GM18507 (cell line): Measurements from ENCODE around the gene DOCK10.

ENCODE experiments used
- DNase-seq: peaks from one replicate; pipeline ENCODE4 v3.0.0; 2011; ENCODE audit warnings: low read depth; ENCODE audit not compliant: insufficient read length; ENCODE audit errors: extremely low spot score
- FAIRE-seq: peaks from 2 replicates; lab custom pipeline; 2011; peaks lifted over from hg19 to GRCh38; lab: Jason Lieb, UNC

The DOCK10 gene

GRCh38 chr2:224816816-224817215, 225.5 kb downstream of the DOCK10 start:
- DNase-seq (no peak), FAIRE-seq (no peak)

GRCh38 chr2:224813578-224813977, 228.7 kb downstream of the DOCK10 start:
- FAIRE-seq (no peak), DNase-seq (no peak)

- DNase-seq = no peak
- no peak for FAIRE-seq
Measured at GRCh38 chr2:224807153-224807964, 234.9 kb downstream of the DOCK10 start.

- DNase-seq = no peak
- FAIRE-seq = no peak
Measured at GRCh38 chr2:224803930-224804329, 238.3 kb downstream of the DOCK10 start.

- no peak for FAIRE-seq
Measured at GRCh38 chr2:224802407-224802806, 239.9 kb downstream of the DOCK10 start.

GRCh38 chr2:224801360-224801759, 240.9 kb downstream of the DOCK10 start:
- DNase-seq = no peak
- no peak for FAIRE-seq

More at GRCh38 chr2:224802407-224802806, 239.9 kb downstream of the DOCK10 start:
- no peak for DNase-seq

GRCh38 chr2:224799691-224800090, 242.6 kb downstream of the DOCK10 start:
- FAIRE-seq (no peak), DNase-seq (no peak)

GRCh38 chr2:224798180-224798579, 244.1 kb downstream of the DOCK10 start:
- FAIRE-seq (no peak), DNase-seq (no peak)

- no peak for DNase-seq
- no peak for FAIRE-seq
Measured at GRCh38 chr2:224796695-224797305, 245.5 kb downstream of the DOCK10 start.

- FAIRE-seq = no peak
Measured at GRCh38 chr2:224793946-224794345, 248.3 kb downstream of the DOCK10 start.

GRCh38 chr2:224786848-224787247, 255.4 kb downstream of the DOCK10 start:
- DNase-seq = no peak
- FAIRE-seq = no peak

More at GRCh38 chr2:224793946-224794345, 248.3 kb downstream of the DOCK10 start:
- no peak for DNase-seq

- FAIRE-seq (peak; percentile 48), DNase-seq (no peak)
Measured at GRCh38 chr2:224781400-224781799, 260.9 kb downstream of the DOCK10 start.

- FAIRE-seq (no peak), DNase-seq (no peak)
Measured at GRCh38 chr2:224780823-224781222, 261.4 kb downstream of the DOCK10 start.

GRCh38 chr2:224780106-224780505, 262.2 kb downstream of the DOCK10 start:
- no peak for FAIRE-seq
- DNase-seq = no peak

- DNase-seq (peak; percentile 17), FAIRE-seq (peak; percentile 79)
Measured at GRCh38 chr2:224778474-224778877, 263.8 kb downstream of the DOCK10 start.

GRCh38 chr2:224777559-224777930, 264.7 kb downstream of the DOCK10 start:
- no peak for DNase-seq
- no peak for FAIRE-seq

- FAIRE-seq = no peak
- no peak for DNase-seq
Measured at GRCh38 chr2:224776795-224777558, 265.3 kb downstream of the DOCK10 start.

- no peak for DNase-seq
- FAIRE-seq = no peak
Measured at GRCh38 chr2:224775647-224776046, 266.6 kb downstream of the DOCK10 start.

- no peak for FAIRE-seq
Measured at GRCh38 chr2:224774735-224775134, 267.5 kb downstream of the DOCK10 start.

GRCh38 chr2:224772494-224772893, 269.8 kb downstream of the DOCK10 start:
- DNase-seq (no peak), FAIRE-seq (no peak)

More at GRCh38 chr2:224774735-224775134, 267.5 kb downstream of the DOCK10 start:
- DNase-seq = no peak
